HL-60 (cell line): ENCODE data around the gene AQP3.

ENCODE experiments used
- GABPA ChIP-seq: IDR thresholded peaks from 2 replicates; pipeline ENCODE4 v1.6.1; 2012; ENCODE audit warnings: low read depth
- POLR2AphosphoS5 ChIP-seq: IDR thresholded peaks from 2 replicates; pipeline ENCODE4 v1.6.1; 2012; ENCODE audit warnings: low read depth
- SPI1 ChIP-seq: IDR thresholded peaks from 2 replicates; pipeline ENCODE4 v1.6.1; 2012; ENCODE audit warnings: low read depth, mild to moderate bottlenecking, borderline replicate concordance
- TF ChIP-seq, protein P1 (sequence below): IDR thresholded peaks from one replicate; pipeline ENCODE4 v1.5.1; 2011; ENCODE audit warnings: low read length, control low read depth, inconsistent platforms; ENCODE audit not compliant: insufficient read depth
- TF ChIP-seq, protein P2 (sequence below): IDR thresholded peaks from 2 replicates; pipeline ENCODE4 v1.6.1; 2012; ENCODE audit warnings: low read depth; ENCODE audit not compliant: insufficient replicate concordance

DNA sequence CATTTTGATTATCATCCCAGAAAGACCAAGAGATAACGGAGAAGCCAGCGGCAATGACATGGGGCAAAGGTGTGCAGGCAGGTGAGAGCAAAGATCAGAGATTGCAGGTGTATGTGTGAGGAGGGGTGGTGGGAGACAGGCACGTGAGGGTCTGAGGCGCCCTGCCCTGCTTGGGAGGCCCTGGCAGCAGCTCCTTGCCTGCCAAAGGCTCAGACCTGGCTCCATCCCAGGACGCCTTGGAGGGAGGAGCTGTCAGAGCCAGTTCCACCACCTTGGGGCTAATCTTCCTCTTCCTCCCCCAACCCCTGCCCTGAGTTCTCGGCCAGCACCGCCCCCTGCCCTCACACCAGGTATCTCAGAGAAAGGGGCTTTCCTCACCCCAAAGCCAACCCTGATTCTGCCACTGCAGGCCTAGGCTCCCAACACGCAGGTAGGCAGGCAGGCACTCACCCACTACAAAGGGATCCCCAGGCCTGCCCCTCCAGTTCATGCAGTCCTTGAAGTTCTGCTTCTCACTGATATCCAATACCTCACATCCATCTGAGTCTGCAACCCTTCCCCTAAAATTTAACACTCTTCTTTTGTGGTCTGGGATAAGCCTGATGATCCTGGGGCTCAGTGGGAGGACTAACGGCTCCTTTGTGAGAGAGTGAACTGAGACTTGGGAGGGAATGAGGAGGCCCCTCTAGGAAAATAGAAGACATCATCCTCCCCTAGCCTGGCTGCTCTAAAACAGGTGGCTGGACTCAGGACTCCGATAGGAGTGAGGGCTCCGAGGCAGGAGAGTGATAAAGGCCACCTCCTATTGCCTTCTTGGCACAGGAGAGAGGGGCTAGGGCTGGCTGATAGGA lies 1.8 kb downstream of the AQP3 start:
- TF ChIP-seq POLR2AphosphoS5 = no peak
- TF ChIP-seq, protein P1, sequence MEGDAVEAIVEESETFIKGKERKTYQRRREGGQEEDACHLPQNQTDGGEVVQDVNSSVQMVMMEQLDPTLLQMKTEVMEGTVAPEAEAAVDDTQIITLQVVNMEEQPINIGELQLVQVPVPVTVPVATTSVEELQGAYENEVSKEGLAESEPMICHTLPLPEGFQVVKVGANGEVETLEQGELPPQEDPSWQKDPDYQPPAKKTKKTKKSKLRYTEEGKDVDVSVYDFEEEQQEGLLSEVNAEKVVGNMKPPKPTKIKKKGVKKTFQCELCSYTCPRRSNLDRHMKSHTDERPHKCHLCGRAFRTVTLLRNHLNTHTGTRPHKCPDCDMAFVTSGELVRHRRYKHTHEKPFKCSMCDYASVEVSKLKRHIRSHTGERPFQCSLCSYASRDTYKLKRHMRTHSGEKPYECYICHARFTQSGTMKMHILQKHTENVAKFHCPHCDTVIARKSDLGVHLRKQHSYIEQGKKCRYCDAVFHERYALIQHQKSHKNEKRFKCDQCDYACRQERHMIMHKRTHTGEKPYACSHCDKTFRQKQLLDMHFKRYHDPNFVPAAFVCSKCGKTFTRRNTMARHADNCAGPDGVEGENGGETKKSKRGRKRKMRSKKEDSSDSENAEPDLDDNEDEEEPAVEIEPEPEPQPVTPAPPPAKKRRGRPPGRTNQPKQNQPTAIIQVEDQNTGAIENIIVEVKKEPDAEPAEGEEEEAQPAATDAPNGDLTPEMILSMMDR = no peak
- TF ChIP-seq, protein P2, sequence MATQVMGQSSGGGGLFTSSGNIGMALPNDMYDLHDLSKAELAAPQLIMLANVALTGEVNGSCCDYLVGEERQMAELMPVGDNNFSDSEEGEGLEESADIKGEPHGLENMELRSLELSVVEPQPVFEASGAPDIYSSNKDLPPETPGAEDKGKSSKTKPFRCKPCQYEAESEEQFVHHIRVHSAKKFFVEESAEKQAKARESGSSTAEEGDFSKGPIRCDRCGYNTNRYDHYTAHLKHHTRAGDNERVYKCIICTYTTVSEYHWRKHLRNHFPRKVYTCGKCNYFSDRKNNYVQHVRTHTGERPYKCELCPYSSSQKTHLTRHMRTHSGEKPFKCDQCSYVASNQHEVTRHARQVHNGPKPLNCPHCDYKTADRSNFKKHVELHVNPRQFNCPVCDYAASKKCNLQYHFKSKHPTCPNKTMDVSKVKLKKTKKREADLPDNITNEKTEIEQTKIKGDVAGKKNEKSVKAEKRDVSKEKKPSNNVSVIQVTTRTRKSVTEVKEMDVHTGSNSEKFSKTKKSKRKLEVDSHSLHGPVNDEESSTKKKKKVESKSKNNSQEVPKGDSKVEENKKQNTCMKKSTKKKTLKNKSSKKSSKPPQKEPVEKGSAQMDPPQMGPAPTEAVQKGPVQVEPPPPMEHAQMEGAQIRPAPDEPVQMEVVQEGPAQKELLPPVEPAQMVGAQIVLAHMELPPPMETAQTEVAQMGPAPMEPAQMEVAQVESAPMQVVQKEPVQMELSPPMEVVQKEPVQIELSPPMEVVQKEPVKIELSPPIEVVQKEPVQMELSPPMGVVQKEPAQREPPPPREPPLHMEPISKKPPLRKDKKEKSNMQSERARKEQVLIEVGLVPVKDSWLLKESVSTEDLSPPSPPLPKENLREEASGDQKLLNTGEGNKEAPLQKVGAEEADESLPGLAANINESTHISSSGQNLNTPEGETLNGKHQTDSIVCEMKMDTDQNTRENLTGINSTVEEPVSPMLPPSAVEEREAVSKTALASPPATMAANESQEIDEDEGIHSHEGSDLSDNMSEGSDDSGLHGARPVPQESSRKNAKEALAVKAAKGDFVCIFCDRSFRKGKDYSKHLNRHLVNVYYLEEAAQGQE = no peak
- no peak for TF ChIP-seq GABPA
- TF ChIP-seq SPI1 = no peak
